Measurements from ENCODE around the gene CTNNA2.

CTNNA2 gene

DNA sequence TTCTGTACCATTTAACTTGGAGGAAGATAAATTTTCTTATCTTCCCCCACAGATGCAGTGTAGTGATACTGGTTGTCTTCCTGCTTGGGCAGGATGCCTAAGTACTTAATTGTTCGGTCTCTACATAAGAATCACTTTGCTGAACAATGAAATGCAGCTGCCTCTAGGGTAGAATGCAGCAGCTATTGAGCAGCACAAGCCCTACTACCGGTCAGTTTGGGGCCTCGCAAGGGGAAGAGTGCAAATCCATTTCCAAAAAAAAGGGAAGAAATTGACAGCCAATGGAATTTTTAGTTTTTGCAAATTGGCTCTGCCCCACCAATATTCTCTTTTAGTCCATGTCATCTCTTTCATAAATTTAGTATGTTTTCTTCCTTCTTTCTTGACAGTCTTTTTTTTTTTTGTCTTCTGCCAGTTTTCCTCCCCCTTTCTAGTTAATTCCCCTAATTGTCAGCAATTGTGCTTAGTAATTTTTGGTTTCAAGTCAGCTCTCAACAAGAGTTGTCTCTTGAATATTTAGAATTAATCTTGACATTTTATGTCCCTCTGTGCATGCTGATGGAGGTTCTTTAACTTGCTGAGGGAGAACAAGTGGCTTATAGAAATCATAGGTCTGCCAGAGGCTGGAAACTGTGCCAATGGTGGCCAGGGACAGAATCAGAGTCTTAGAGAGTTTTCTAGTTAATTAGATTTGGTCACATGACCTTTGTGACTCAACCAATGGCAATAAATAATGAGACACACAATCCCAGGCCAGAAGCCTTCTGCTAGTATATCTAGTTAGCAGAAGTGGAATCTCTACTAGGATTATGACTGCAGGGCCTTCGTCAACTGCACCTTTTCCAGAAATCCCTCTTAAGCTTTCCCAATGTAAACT, 270.0 kb downstream of the CTNNA2 start:
- TF ChIP-seq, protein P1, sequence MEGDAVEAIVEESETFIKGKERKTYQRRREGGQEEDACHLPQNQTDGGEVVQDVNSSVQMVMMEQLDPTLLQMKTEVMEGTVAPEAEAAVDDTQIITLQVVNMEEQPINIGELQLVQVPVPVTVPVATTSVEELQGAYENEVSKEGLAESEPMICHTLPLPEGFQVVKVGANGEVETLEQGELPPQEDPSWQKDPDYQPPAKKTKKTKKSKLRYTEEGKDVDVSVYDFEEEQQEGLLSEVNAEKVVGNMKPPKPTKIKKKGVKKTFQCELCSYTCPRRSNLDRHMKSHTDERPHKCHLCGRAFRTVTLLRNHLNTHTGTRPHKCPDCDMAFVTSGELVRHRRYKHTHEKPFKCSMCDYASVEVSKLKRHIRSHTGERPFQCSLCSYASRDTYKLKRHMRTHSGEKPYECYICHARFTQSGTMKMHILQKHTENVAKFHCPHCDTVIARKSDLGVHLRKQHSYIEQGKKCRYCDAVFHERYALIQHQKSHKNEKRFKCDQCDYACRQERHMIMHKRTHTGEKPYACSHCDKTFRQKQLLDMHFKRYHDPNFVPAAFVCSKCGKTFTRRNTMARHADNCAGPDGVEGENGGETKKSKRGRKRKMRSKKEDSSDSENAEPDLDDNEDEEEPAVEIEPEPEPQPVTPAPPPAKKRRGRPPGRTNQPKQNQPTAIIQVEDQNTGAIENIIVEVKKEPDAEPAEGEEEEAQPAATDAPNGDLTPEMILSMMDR (IDR thresholded peaks at IDR 0.05; ENCODE audit: borderline replicate concordance, extremely low read depth, low read length, poor library complexity, severe bottlenecking) = no peak
- no peak for TF ChIP-seq EZH2 (IDR thresholded peaks at IDR 0.05; ENCODE audit: borderline replicate concordance, low read depth, low read length, severe bottlenecking)
- ATAC-seq (ENCODE audit: insufficient read depth, low read depth) = no peak
- no peak for DNase-seq
- no peaks in the 10 kb centered on the region for H3K27me3 ChIP-seq (ENCODE audit: insufficient read depth, low read length, poor library complexity)
- no peak overlapping the region for H3K4me2 ChIP-seq (ENCODE audit: insufficient read depth, low read length)
- no peaks in the 10 kb centered on the region for H3K4me1 ChIP-seq (ENCODE audit: insufficient read depth, low read length)
- no peaks in the 10 kb centered on the region for H4K20me1 ChIP-seq (ENCODE audit: insufficient read depth, low read length)
- no peaks in the 10 kb centered on the region for H3K36me3 ChIP-seq (ENCODE audit: insufficient read depth, low read length)
- H3K79me2 ChIP-seq (ENCODE audit: insufficient read depth, low read length) = no peaks in the 10 kb centered on the region
- no peak overlapping the region for H3K4me3 ChIP-seq (ENCODE audit: low read depth in 1 of 2, low read length in 2 of 2)
- no peak overlapping the region for H2AFZ ChIP-seq (ENCODE audit: low read depth, low read length)
- no peak overlapping the region for H3K27ac ChIP-seq (ENCODE audit: low read length)
- no peaks in the 10 kb centered on the region for H3K9me3 ChIP-seq (ENCODE audit: insufficient read depth, low read length, severe bottlenecking)
- no peak overlapping the region for H3K9ac ChIP-seq (ENCODE audit: low read depth, low read length)

DNA sequence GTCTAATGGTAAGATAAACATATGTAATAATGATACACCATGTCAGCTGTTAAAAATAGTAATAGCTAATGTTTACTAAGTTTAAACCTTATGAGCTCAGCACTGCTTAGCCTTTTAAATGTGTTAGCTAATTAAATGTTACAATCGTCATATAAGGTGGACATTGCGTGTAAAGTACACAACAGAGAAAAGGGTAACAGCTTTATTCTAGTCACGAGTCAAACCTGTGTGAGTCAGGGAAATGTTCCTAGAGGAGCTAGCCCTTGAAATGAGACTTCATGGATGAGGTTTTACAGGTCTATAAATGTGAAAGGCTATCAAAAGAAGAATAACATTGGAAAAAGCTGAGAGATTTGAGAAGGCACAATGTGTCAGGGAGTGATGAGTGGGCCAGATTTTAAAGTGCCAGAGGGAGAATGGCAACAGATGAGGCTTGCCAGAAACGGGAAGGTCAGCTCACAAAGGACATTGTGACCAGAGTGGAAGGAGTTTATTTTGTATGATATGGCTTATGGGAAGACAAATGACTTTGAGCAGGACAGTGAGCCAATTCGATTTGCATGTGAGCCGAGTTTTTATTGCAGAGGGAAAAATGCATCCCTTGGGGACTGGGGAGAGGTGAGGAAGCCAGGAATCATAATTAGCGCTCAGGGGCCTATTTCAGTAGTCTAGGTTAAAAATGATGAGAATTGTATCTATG, 276.3 kb downstream of the CTNNA2 start:
- Histone ChIP-seq H3K27ac (ENCODE audit: low read length) (no peak overlapping the region), H3K4me3 (ENCODE audit: low read depth in 1 of 2, low read length in 2 of 2) (no peak overlapping the region), H3K27me3 (ENCODE audit: insufficient read depth, low read length, poor library complexity) (no peaks in the 10 kb centered on the region), H4K20me1 (ENCODE audit: insufficient read depth, low read length) (no peaks in the 10 kb centered on the region), H3K79me2 (ENCODE audit: insufficient read depth, low read length) (no peaks in the 10 kb centered on the region), H2AFZ (ENCODE audit: low read depth, low read length) (no peak overlapping the region), H3K4me2 (ENCODE audit: insufficient read depth, low read length) (no peak overlapping the region), H3K9ac (ENCODE audit: low read depth, low read length) (no peak overlapping the region), H3K36me3 (ENCODE audit: insufficient read depth, low read length) (no peaks in the 10 kb centered on the region), H3K4me1 (ENCODE audit: insufficient read depth, low read length) (no peaks in the 10 kb centered on the region), H3K9me3 (ENCODE audit: insufficient read depth, low read length, severe bottlenecking) (no peaks in the 10 kb centered on the region)
- DNase-seq (no peak), ATAC-seq (ENCODE audit: insufficient read depth, low read depth) (no peak)
- TF ChIP-seq, protein P1 (IDR thresholded peaks at IDR 0.05; ENCODE audit: borderline replicate concordance, extremely low read depth, low read length, poor library complexity, severe bottlenecking) = no peak
- TF ChIP-seq EZH2 (IDR thresholded peaks at IDR 0.05; ENCODE audit: borderline replicate concordance, low read depth, low read length, severe bottlenecking) = no peak

DNA sequence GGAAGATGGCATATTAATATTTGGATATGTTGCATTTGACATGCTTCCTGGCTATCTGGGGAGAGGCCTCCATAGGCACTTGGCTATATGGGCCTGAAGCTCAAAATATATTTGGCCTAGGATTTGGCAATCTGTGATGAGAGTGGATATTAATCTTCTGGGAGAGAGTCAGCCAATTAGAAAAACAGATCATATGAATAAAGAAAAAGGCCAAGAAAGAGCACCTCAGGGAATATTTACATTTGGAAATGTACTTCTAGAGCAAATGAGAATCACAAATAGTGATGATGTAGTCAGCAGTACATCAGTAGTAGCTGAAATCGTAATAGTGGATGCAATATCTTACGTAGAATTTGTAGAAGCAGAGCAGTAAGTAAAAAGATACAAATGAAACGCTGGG, 277.0 kb downstream of the CTNNA2 start:
- TF ChIP-seq, protein P1 (IDR thresholded peaks at IDR 0.05; ENCODE audit: borderline replicate concordance, extremely low read depth, low read length, poor library complexity, severe bottlenecking) = no peak
- no peak for TF ChIP-seq EZH2 (IDR thresholded peaks at IDR 0.05; ENCODE audit: borderline replicate concordance, low read depth, low read length, severe bottlenecking)
- Histone ChIP-seq H3K27ac (ENCODE audit: low read length) (no peak overlapping the region), H3K4me3 (ENCODE audit: low read depth in 1 of 2, low read length in 2 of 2) (no peak overlapping the region), H3K27me3 (ENCODE audit: insufficient read depth, low read length, poor library complexity) (no peaks in the 10 kb centered on the region), H3K36me3 (ENCODE audit: insufficient read depth, low read length) (no peaks in the 10 kb centered on the region), H3K9me3 (ENCODE audit: insufficient read depth, low read length, severe bottlenecking) (no peaks in the 10 kb centered on the region), H2AFZ (ENCODE audit: low read depth, low read length) (no peak overlapping the region), H3K4me2 (ENCODE audit: insufficient read depth, low read length) (no peak overlapping the region), H3K4me1 (ENCODE audit: insufficient read depth, low read length) (no peaks in the 10 kb centered on the region), H3K79me2 (ENCODE audit: insufficient read depth, low read length) (no peaks in the 10 kb centered on the region), H3K9ac (ENCODE audit: low read depth, low read length) (no peak overlapping the region), H4K20me1 (ENCODE audit: insufficient read depth, low read length) (no peaks in the 10 kb centered on the region)
- DNase-seq (no peak), ATAC-seq (ENCODE audit: insufficient read depth, low read depth) (no peak)
